Activated CD4-positive, alpha-beta T cell treated with anti-CD3 and anti-CD28 coated beads for 1 hour (primary cell): ENCODE measurements around the gene AZU1.

Experiments used
- DNase-seq: peaks from one replicate; pipeline ENCODE4 v3.0.0-alpha.2; 2020

Gene AZU1, protein sequence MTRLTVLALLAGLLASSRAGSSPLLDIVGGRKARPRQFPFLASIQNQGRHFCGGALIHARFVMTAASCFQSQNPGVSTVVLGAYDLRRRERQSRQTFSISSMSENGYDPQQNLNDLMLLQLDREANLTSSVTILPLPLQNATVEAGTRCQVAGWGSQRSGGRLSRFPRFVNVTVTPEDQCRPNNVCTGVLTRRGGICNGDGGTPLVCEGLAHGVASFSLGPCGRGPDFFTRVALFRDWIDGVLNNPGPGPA

DNA sequence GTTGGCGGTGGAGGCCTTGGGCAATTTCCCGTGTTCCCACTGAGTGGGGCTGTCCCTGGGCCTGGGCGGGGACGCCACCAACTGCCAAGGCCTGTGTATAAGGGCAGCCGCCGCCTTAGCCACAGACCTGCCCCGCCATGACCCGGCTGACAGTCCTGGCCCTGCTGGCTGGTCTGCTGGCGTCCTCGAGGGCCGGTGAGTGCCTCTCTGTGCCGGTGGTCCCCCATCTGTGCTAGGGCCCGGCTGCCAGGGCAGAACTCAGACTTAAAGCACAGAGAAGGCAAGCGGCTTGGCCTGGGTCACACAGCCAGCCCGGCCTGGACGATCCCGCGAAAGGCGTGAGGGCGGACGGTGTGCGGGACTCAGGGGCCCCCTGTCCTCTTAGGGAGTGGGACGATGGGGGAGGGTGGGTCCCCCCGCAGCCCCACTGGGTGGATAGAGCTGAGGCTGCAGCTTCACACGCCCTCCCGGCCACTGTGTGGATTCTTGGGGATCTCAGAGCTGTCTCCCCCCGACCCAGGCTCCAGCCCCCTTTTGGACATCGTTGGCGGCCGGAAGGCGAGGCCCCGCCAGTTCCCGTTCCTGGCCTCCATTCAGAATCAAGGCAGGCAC is at the start of gene AZU1:
Gene AZU1 (plus strand): TSS at position 128 of the 612 bp plus-strand sequence. CDS start 10 bp downstream, at position 138.
- no peak for DNase-seq

DNA sequence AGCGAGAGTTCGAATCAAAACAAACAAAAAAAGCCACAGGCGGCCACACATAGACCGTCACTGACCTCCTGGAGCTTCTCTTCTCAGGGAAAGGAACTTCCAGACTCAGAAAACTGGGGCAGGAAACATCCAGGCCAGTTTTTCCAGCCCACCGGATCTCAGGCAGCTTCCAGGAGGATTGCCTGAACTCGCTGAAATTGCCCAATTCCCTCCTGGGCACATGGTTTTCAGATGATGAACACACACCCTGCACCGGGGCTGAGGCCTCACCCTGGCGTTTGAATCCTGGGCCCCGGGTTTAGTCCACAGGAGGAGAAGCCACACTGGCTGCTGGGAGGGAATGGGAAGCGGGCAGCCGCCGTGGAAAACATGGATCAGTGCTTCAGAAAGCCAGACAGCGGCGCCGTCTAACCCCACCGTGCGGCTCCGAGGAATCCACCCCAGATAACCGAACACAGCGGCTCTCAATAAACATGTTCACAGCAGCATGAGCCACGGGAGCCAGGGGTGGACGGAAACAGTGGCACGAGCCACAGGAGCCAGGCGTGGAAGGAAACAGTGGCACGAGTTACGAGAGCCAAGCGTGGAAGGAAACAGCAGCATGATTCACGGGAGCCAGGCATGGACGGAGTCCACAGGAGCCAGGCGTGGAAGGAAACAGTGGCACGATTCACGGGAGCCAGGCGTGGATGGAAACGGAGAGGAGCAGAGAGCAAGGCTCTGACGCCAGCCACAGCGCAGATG is 48.6 kb upstream of the AZU1 start:
- DNase-seq = no peak

DNA sequence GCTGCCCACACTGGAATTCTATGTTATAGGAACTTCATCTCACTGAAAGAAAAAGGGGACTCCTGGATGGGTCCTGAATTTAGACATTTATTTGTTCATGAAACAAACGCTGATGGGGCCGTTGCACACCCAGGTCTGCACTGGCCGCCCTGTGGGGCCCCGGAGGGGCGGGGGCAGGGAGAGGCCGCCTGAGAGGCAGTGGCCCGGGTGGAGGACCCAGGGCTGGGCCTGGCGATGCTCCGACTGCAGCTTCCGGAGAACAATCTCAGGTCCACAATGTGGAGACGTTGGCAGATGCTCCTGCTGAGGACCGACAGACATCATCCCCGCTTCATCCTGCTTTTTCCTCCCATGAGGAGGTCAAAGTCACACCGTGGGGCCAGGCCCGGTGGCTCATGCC is 46.7 kb upstream of the AZU1 start:
- DNase-seq = no peak

- DNase-seq = no peak
Observed at GRCh38 chr19:781800-782184, 45.8 kb upstream of the AZU1 start.

- no peak for DNase-seq
Observed at GRCh38 chr19:782185-782877, 45.3 kb upstream of the AZU1 start.

- no peak for DNase-seq
Observed at GRCh38 chr19:782878-783668, 44.6 kb upstream of the AZU1 start.

- DNase-seq = no peak
Observed at GRCh38 chr19:784541-784940, 43.1 kb upstream of the AZU1 start.

DNA sequence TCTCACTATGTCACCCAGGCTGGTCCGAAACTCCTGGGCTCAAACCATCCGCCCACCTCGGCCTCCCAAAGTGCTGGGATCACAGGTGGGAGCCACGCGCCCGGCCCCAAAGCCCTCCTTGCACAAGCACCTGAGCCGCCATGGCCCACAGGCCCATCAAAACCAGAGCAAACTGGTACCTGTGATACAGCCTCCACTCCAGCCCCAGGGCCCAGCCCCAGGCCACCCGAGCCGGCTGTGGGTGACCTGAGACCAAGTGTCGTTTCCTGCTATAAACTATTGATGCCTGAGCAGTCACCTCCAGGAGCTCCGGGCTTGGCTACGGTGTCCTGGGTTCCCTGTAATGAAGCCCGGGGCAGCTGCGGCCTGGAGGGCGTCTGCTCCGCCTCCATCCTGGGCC is 40.1 kb upstream of the AZU1 start:
- no peak for DNase-seq

- DNase-seq = no peak
Observed at GRCh38 chr19:788686-788982, 39.0 kb upstream of the AZU1 start.

- no peak for DNase-seq
Observed at GRCh38 chr19:788983-789700, 38.5 kb upstream of the AZU1 start.

- DNase-seq = no peak
Observed at GRCh38 chr19:789701-790060, 38.0 kb upstream of the AZU1 start.

DNA sequence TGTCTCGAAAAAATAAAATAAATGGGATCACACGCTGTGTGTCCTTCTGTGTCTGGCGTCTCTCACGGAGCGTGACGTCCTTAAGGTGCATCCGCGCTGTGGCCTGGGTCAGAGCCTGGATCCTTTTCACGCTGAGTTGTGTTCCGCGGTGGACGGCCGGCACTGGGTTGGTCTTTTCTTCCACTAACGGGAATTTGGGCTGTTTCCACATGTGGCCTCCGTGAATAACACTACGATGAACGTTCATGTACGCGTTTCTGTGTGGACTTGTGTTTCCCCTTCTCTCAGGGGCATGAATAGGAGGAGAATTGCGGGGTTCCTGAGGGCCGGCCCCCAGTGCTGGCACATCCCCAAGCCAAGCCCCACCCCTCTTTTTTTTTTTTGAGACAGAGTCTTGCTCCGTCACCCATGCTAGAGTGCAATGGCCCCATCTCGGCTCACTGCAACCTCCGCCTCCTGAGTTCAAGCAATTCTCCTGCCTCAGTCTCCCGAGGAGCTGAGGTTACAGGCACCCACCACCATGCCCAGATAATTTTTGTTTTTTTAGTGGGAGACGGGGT is 36.5 kb upstream of the AZU1 start:
- DNase-seq = no peak

DNA sequence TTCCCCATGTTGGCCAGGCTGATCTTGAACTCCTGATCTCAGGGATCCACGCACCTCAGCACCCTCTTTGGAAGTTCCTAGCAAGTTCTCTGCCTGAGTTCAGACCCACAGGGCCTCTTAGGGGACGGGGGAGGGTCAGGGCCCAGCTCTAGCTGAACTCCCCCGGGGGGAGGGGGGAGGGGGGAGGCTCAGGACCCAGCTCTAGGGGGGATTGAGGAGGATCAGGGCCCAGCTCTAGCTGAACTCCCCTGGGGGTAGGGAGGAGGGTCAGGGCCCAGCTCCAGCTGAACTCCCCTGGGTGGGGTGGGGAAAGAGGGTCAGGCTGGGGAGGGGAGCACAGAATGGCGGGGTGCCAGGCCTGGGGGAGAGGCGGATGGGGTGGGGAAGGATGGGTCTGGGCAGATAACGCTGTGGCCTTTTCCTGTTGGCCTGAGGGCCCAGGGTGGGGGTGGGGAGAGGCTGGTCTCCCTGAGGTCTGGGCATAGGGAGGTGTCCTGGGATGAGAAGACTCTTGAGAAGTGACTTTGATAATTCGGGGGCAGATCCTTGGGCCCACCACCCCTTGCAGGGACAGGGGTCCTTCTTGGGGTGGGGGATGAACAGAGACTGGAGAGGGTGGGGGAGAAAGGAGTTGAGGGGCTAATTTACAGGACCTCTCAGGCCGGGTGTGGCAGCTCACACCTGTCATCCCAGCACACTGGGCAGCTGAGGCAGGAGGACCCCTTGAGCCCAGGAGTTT is 35.9 kb upstream of the AZU1 start:
- no peak for DNase-seq

DNA sequence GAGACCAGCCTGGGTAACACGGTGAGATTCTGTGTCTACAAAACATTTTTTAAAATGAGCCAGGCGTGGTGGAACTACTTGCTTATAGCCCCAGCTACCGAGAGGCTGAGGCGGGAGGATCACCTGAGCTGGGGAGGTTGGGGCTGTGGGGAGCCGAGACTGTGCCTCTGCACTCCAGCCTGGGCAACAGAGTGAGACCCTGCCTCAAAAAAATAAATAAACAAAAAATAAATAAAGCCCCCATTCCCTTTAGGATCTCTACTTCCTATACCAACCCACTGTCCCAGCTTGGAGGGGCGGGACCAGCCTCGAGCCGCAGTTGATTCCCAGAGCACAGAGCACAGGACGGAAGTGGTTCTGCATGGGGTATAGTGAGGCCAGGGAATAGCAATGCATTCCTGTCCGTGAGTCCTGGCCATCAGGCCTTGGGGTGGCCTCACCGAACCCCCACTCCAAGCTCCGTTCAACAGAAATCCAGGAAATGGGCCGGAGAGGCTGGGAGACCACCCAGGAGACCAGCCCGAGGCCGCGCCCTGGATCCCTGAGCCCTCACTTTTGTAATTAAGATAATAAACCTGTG is 35.2 kb upstream of the AZU1 start:
- no peak for DNase-seq

DNA sequence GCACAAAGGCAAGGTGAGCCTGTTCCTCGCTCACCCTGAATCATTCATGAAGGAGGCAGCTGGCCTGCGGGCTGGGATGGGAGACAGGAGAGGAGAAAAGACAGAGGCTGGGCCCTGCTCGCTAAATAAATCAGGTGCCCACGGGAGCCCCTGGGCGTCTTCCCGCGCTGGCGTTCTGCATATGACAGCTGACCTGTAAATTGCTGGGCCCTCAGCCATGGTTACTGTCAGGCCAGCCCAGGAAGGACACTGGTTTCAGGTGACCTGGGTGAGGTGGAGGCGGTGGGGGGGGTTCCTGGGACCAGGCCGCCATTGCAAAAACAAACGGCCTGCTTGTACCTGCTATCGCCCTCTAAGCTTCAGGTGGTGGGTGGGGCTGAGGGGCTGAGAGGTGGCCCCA is 33.8 kb upstream of the AZU1 start:
- no peak for DNase-seq

GRCh38 chr19:795073-795611 is 32.5 kb upstream of the AZU1 start:
- no peak for DNase-seq

GRCh38 chr19:795691-796581 is 31.7 kb upstream of the AZU1 start:
- no peak for DNase-seq

DNA sequence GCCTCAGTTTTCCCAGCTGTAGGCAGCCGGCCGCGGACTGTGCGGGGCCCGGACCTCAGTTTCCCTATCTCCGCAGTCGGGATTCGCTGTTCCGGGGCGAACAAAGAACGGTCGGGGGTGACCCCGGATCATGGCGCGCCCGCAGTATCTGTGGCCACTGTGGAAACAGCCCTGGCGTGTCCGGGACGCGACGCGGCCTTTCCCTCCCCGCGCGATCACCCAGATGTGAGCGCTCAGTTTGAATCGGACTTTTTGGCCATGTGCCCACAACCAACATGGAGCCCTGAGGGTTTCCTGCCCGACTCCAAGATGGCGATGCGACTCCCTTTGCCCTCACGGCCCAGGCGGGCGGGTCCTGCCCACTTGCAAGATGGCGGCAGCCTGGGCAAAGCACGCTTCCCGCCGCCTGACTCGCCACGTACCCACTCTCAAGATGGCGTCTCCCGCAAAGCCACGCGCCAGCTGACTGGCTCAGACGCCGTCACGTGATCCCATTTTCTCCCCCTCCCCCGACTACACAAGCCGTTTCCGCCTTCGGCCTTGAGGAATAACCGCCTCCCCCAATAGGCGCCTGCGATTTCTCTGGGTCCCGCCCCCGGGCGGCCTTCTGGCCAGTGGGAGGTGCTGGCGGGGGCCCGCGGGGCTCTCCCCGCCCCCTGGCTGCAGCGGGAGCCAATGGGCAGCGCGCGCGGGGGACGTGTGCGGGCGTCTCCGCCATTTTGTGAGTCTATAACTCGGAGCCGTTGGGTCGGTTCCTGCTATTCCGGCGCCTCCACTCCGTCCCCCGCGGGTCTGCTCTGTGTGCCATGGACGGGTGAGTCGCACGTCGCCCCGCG is 30.7 kb upstream of the AZU1 start, which contains the start of gene PTBP1:
Gene PTBP1 (plus strand): TSS at position 761 of the 836 bp plus-strand sequence. CDS start 46 bp downstream, at position 807.
- peak; percentile 100 for DNase-seq
